Heart right ventricle (tissue), 16 donors: ENCODE results near the gene SENP3. TPM values are rescaled to one million over a fixed set of nuclear protein-coding genes. Genes with fewer than 3 reads are reported as not detected.

Experiments
- ATAC-seq, 8 donors: fragments of 200-7000 bp; cut with Tn5 transposase; one replicate each; pipeline ENCODE4 v1.9.1; 2020; ENCODE audit warnings: mild to moderate bottlenecking in 8 of 8, moderate library complexity in 8 of 8, moderate number of reproducible peaks in 1 of 8
- DNase-seq, 2 donors: peaks; one replicate each; pipeline ENCODE4 v3.0.0-alpha.2; 2020
- H3K27ac ChIP-seq, 10 donors: fragments of 200-600 bp; sonication (generic) in 2 of 10; one replicate each; pipeline versions ENCODE4 v1.5.0 to v1.8.0; 2020 to 2022; ENCODE audit warnings: mild to moderate bottlenecking in 3 of 10
- H3K27me3 ChIP-seq, 7 donors: fragments of 200-600 bp; one replicate each; pipeline ENCODE4 v1.8.0; 2021 to 2022; ENCODE audit warnings: mild to moderate bottlenecking in 2 of 7
- H3K36me3 ChIP-seq, 9 donors: fragments of 200-600 bp; sonication (generic) in 1 of 9; one replicate each; pipeline versions ENCODE4 v1.5.0 to v1.8.0; 2020 to 2022; ENCODE audit warnings: mild to moderate bottlenecking in 2 of 9
- H3K4me1 ChIP-seq, 9 donors: fragments of 200-600 bp; sonication (generic) in 1 of 9; one replicate each; pipeline versions ENCODE4 v1.5.0 to v1.8.0; 2020 to 2022; ENCODE audit warnings: mild to moderate bottlenecking in 4 of 9
- H3K4me3 ChIP-seq, 10 donors: fragments of 200-600 bp; sonication (generic) in 2 of 10; one replicate each; pipeline versions ENCODE4 v1.5.0 to v1.8.0; 2020 to 2022; ENCODE audit warnings: mild to moderate bottlenecking in 7 of 10, moderate library complexity in 2 of 10
- H3K9me3 ChIP-seq, 11 donors: fragments of 200-600 bp in 10 of 11; sonication (generic) in 2 of 11; one replicate each; pipeline versions ENCODE4 v1.5.0 to v1.8.0; 2013 to 2022; ENCODE audit warnings: mild to moderate bottlenecking in 2 of 11, control low read depth in 1 of 11, moderate library complexity in 1 of 11
- CTCF ChIP-seq, 9 donors: fragments of 200-600 bp; sonication (generic) in 2 of 9; IDR thresholded peaks; one replicate each; pipeline versions ENCODE4 v1.5.0 to v1.8.0; 2021 to 2022; ENCODE audit warnings: antibody characterized with exemption in 9 of 9, mild to moderate bottlenecking in 5 of 9, moderate library complexity in 1 of 9
- WGBS, 2 donors: extraction: QIAGEN DNeasy Blood & Tissue Kit; methylation state at CpG; one replicate each; pipeline ENCODE4 v1.1.7; 2013; ENCODE audit warnings: inconsistent platforms in 1 of 2; 5-methylcytosine and 5-hydroxymethylcytosine counted together
- intact Hi-C, 10 donors: fragments of 100-400 bp; cut with DNase I; formaldehyde crosslinking; loops; one replicate each; pipeline versions ENCODE4 v1.11.1 to v1.14.2; 2022
- polyA plus RNA-seq, 2 donors: library from polyadenylated mRNA; stranded (reverse); fragments of 200-250 nt; gene quantifications; one replicate each; pipeline ENCODE4 v1.2.3, GENCODE V29; 2013
- total RNA-seq, 10 donors: library from RNA; stranded (reverse); fragmentation: NEBNext Ultra II Directional in 3 of 10; extraction: Animal tissue kit (Norgen Biotek cat#: 25700) in 3 of 10; gene quantifications; one replicate each; pipeline versions ENCODE4 v1.2.1 to v1.2.4, GENCODE V29; 2021 to 2023
- donor health status: Arrhythmogenic right ventricular cardiomyopathy.
- donor health status: ischemic (EF 13 %, LVEDD 7.1; RV severe dilation, severe dysfunction).
- donor health status: healthy with polysubstance abuse.
- donor health status: DM: no; HTN: yes; CAD: no.
- donor health status: DM: no; HTN: no; CAD: no.
- donor health status: ischemic (EF 25% LVEDD 6.9; RV normal size, moderate dysfunction).
- donor health status: ischemic (EF 25% LVEDD 5.7; RV mildly dilated, moderate dysfunction).
- donor health status: healthy.
- donor health status: DM: yes; HTN: yes; CAD: no.
- donor health status: Ischemic cardiomyopathy.
- donor health status: ischemic (EF 35%, LVEDD 5.7; RV mildly dilated, moderate dysfunction).
- donor health status: nonischemic (EF 11% LVEDD 7.7; RV severe dilation, severe dysfunction).
- donor health status: DM: yes; HTN: yes; CAD: no.
- donor health status: PGD.
- donor health status: ischemic (EF 29% LVEDD 5.4; RV normal size, mild dysfunction).
- donor health status: nonischemic (EF 23%, LVEDD 6.1; RV moderate dilation, normal function).

Gene SENP3
- total and polyA plus RNA-seq, 12 donors = 22.4 to 46.6 (median 28.3) TPM

GRCh38 chr17:7611635-7612293, 50.0 kb downstream of the SENP3 start:
- no peak for ATAC-seq
- Histone ChIP-seq H3K4me1 (peaks cover 5 to 65% (median 43%) of the 10 kb centered on the region in 9 donors), H3K36me3 (peaks cover 0 to 30% (median 5%) of the 10 kb centered on the region in 9 donors), H3K27me3 (no peaks in the 10 kb centered on the region), H3K4me3 (peak overlapping the region in 1 of 10 donors; percentile 84), H3K27ac (peak overlapping the region in 5 of 10 donors; percentile 1 to 31 (median 17)), H3K9me3 (no peaks in the 10 kb centered on the region)
- WGBS, 2 donors = 50 to 53% methylated on average over 3 of the region's 3 CpGs
- no peak for DNase-seq
- no peak for TF ChIP-seq CTCF (IDR thresholded peaks at IDR 0.05)
- intact Hi-C loops = loop anchor here in 1 of 10 donors (5.0 kb wide), 1 partner anchor 76 kb away; the partner anchor contains the start of genes TP53 and WRAP53

- peaks cover 5 to 60% (median 38%) of the 10 kb centered on the region in 9 donors for H3K4me1 ChIP-seq
- peak overlapping the region in 1 of 10 donors; percentile 84 for H3K4me3 ChIP-seq
- peak overlapping the region in 2 of 10 donors; percentile 1 to 24 for H3K27ac ChIP-seq
Measured at GRCh38 chr17:7612294-7612640, 50.5 kb downstream of the SENP3 start.

GRCh38 chr17:7613769-7614424, 52.2 kb downstream of the SENP3 start:
- Histone ChIP-seq H3K27me3 (no peaks in the 10 kb centered on the region), H3K4me3 (peak overlapping the region; percentile 45 to 96 (median 88)), H3K9me3 (no peaks in the 10 kb centered on the region), H3K4me1 (peaks cover 5 to 59% (median 34%) of the 10 kb centered on the region in 9 donors), H3K27ac (peak overlapping the region; percentile 76 to 98 (median 92)), H3K36me3 (peaks cover 0 to 23% (median 5%) of the 10 kb centered on the region in 9 donors)
- peak in 1 of 9 donors; percentile 18 for TF ChIP-seq CTCF (IDR thresholded peaks at IDR 0.05)
- intact Hi-C loops = loop anchor here in 2 of 10 donors (2.0 to 5.0 kb wide), 2 partner anchors 73 kb away; partner anchors contain the start of genes TP53 (in 2 of the 2) and WRAP53 (in 1 of the 2)
- ATAC-seq (no peak), DNase-seq (no peak)
- 6% methylated on average over 19 to 20 of the region's 20 CpGs for WGBS, 2 donors

More at GRCh38 chr17:7612294-7612640, 50.5 kb downstream of the SENP3 start:
- Histone ChIP-seq H3K9me3 (no peaks in the 10 kb centered on the region), H3K36me3 (peaks cover 0 to 30% (median 5%) of the 10 kb centered on the region in 9 donors), H3K27me3 (no peaks in the 10 kb centered on the region)
- intact Hi-C loops = loop anchor here in 1 of 10 donors (5.0 kb wide), 1 partner anchor 75 kb away; the partner anchor contains the start of genes TP53 and WRAP53
- no peak for ATAC-seq
- no peak for DNase-seq
- 89 to 94% methylated on average over 1 of the region's 1 CpG for WGBS, 2 donors
- no peak for TF ChIP-seq CTCF (IDR thresholded peaks at IDR 0.05)
